Testis (tissue), 3 donors: Measurements from ENCODE around the gene SIX2. TPM values are rescaled to one million over a fixed set of nuclear protein-coding genes. Genes with fewer than 3 reads are reported as not detected.
A peak's percentile ranks its signal among the peaks of the same experiment; 100 is the strongest.

ENCODE experiments used
- DNase-seq: peaks from one replicate; pipeline ENCODE4 v3.0.0-alpha.2; 2019
- H3K27ac ChIP-seq, 2 donors: fragments of 200-600 bp; sonication (generic); one replicate each; pipeline ENCODE4 v1.5.1; 2019
- H3K27me3 ChIP-seq: fragments of 200-600 bp; sonication (generic); one replicate; pipeline ENCODE4 v1.5.1; 2019
- H3K36me3 ChIP-seq: fragments of 200-600 bp; sonication (generic); one replicate; pipeline ENCODE4 v1.5.1; 2017; ENCODE audit warnings: low read depth; ENCODE audit errors: missing control alignments
- H3K4me1 ChIP-seq: fragments of 200-600 bp; sonication (generic); one replicate; pipeline ENCODE4 v1.5.1; 2019
- H3K4me3 ChIP-seq, 2 donors: fragments of 200-600 bp; sonication (generic); one replicate each; pipeline ENCODE4 v1.5.1; 2017 to 2019
- H3K9me3 ChIP-seq: fragments of 200-600 bp; sonication (generic); one replicate; pipeline ENCODE4 v1.5.1; 2017
- POLR2A ChIP-seq: fragments of 450-650 bp; IDR thresholded peaks from one replicate; pipeline ENCODE4 v1.6.1; 2017; ENCODE audit warnings: antibody characterized with exemption, mild to moderate bottlenecking, moderate library complexity
- WGBS, 2 donors: methylation state at CpG; one replicate each; pipeline ENCODE4 v1.1.5; 2018; 5-methylcytosine and 5-hydroxymethylcytosine counted together
- intact Hi-C: fragments of 100-400 bp; cut with DNase I; formaldehyde crosslinking; loops from one replicate; pipeline ENCODE4 v1.15.1; 2023; ENCODE audit warnings: low total_unique reads
- polyA plus RNA-seq: library from polyadenylated mRNA; stranded (reverse); fragments of 350-450 nt; fragmentation: Illumina TruSeq; extraction: RNeasy Lipid Tissue Mini Kit (QIAGEN cat#74804); gene quantifications from one replicate; pipeline ENCODE4 v1.2.3, GENCODE V29; 2014; ENCODE audit warnings: low read depth, low replicate concordance; ENCODE audit not compliant: insufficient read depth
- total RNA-seq, 2 donors: library from RNA; depleted of rRNA; stranded (reverse); fragments of >200 nt; gene quantifications; one replicate each; pipeline ENCODE4 v1.2.3, GENCODE V29; 2016
- TF ChIP-seq, protein P1 (sequence below), 3 experiments: fragments of 450-650 bp in 2 of 3; fragments of 200-600 bp in 1 of 3; sonication (generic) in 1 of 3; IDR thresholded peaks; one replicate each; pipeline ENCODE4 v1.5.1; 2016 to 2019; ENCODE audit warnings: antibody characterized with exemption in 3 of 3, mild to moderate bottlenecking in 2 of 3, moderate library complexity in 1 of 3

SIX2 gene
- total and polyA plus RNA-seq, 3 donors from 2014 or later: 1.1 to 3.2 (median 1.1) TPM

DNA sequence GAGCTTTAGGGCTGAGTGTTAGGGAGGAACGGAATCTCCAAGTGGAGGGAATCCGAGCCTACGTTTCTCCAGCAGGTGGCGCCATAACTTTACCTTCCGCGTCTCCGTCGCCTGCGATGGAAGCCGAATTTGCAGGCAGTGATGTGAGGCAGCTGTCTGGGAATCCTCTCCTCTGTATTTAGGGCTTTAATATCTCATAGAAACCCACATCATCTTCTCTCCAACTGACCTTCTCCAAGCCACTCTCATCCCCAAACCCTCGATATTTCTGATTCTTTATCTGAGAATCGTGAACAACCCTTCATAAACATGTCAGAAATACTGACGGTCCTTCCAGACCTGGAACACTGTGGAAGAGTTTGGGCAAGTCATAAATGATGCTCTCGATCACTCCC, 27.5 kb downstream of the SIX2 start:
- intact Hi-C loops: no loop called here
- H3K4me1 ChIP-seq: no peaks in the 10 kb centered on the region
- peak; percentile 89 for DNase-seq
- H3K4me3 ChIP-seq: no peak overlapping the region
- H3K36me3 ChIP-seq: no peaks in the 10 kb centered on the region
- H3K27ac ChIP-seq: no peak overlapping the region
- WGBS, 2 donors: 5 to 10% methylated on average over 13 to 14 of the region's 14 CpGs
- H3K9me3 ChIP-seq: no peaks in the 10 kb centered on the region
- no peaks in the 10 kb centered on the region for H3K27me3 ChIP-seq
- TF ChIP-seq, protein P1, sequence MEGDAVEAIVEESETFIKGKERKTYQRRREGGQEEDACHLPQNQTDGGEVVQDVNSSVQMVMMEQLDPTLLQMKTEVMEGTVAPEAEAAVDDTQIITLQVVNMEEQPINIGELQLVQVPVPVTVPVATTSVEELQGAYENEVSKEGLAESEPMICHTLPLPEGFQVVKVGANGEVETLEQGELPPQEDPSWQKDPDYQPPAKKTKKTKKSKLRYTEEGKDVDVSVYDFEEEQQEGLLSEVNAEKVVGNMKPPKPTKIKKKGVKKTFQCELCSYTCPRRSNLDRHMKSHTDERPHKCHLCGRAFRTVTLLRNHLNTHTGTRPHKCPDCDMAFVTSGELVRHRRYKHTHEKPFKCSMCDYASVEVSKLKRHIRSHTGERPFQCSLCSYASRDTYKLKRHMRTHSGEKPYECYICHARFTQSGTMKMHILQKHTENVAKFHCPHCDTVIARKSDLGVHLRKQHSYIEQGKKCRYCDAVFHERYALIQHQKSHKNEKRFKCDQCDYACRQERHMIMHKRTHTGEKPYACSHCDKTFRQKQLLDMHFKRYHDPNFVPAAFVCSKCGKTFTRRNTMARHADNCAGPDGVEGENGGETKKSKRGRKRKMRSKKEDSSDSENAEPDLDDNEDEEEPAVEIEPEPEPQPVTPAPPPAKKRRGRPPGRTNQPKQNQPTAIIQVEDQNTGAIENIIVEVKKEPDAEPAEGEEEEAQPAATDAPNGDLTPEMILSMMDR (IDR thresholded peaks at IDR 0.05): peak; percentile 62 to 91 (median 81)
- TF ChIP-seq POLR2A: no peak

DNA sequence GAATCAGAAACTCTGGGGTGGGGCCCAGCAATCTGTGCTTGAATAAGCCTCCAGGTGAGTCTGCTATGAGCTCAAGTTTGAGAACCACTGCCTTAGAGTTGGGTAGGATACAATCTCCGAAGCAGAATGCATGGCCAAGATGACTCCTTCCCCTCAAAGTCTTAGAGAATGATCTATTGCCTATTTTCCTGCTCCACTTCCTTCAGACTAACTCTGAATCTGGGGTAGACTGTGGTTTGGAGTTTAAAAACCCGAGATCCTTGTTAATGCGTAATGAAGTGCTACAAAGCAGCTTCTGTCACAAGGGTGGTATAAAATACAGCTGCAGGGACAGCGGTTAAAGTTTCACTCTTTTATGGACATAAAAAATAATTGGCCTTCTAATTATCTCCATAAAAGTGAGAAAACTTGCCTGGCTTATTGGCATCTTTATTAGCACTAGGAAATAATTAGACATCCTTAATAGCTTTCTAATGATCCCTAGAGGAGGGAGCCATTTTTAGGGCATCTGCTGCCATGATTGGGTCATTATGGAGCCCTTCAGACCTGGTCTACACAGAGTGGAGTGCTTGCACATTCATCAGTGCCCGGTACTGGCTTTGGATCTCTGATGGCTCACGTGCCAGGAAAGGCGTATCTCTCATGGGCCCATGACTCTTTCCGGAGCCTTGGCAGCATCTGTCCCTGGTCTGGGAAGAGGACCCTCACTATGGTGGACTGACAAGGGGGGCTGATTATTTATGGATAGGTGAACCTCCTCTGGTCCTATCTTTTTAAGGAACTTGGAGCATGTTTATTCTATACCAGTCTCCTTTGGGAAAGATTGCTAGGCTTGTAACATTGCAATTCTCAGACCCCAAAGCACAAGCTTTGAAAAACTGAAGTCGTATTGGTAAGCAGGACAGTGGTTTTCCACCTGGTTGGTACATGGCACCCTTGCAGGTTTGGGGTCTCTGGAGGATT, 28.2 kb downstream of the SIX2 start:
- DNase-seq: no peak
- Histone ChIP-seq H3K36me3 (no peaks in the 10 kb centered on the region), H3K4me1 (no peaks in the 10 kb centered on the region), H3K9me3 (no peaks in the 10 kb centered on the region), H3K27ac (no peak overlapping the region), H3K27me3 (no peaks in the 10 kb centered on the region), H3K4me3 (no peak overlapping the region)
- intact Hi-C loops: no loop called here
- TF ChIP-seq, protein P1 (IDR thresholded peaks at IDR 0.05): no peak
- no peak for TF ChIP-seq POLR2A
- 54 to 59% methylated on average over 9 of the region's 9 CpGs for WGBS, 2 donors

DNA sequence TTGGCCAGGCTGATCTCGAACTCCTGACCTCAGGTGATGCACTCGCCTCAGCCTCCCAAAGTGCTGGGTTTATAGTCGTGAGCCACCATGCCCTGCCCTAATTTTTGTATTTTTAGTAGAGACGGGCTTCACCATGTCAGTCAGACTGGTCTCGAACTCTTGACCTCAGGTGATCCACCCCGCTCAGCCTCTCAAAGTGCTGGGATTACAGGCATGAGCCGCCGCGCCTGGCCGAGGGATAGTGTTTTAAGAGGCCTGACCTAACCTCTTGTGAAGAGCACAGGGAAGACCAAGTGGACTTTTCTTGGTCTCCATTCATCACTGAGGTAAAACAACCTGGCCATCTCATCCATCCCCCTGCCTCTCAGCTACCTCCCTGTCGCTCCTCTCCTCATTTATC, 29.7 kb downstream of the SIX2 start:
- no peak for TF ChIP-seq POLR2A
- TF ChIP-seq, protein P1 (IDR thresholded peaks at IDR 0.05): no peak

DNA sequence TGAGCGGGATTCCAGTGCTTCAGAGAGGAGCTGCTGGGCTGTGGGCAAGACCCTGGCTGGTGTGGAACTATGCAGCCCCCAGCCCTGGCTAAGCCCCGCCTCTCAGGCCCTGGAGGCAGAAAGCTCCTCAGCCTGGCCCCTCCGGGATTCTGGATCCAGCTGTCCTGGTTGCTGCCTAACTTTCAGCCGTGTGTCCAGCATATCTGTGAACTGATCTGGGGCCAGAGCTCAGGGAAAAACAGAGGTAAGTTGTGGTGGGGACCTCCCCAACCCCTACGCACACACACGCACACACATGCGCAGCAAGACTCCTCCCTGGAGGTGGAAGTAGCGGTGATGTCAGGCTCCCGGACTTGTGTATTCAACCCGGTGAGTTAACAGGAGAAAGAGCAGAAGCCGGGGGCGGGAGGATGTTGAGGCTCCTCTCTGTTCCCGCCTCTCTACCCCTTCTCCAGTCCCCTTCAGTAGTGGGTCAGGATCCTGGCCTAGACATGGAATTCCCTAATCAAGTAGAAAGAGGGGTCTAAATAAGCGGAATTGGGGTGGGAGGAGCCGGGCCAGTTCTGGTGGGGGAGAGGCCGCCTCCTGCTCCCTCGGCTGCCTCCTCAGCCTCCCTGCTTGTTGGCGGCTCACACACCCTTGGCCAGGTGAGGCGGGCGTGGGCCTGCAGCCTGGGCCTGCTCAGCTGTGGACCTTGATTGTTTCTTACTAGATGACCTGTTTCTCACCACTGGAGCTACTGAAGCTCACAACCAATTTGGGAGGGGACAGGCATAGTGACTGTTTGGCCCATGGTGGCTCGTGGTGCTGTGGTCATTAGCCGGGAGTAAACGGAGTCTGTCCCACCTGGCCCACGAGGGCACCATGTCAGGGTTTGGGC, 33.4 kb downstream of the SIX2 start:
- no peaks in the 10 kb centered on the region for H3K4me1 ChIP-seq
- H3K27me3 ChIP-seq: no peaks in the 10 kb centered on the region
- DNase-seq: peak; percentile 38
- no peak for TF ChIP-seq POLR2A
- TF ChIP-seq, protein P1 (IDR thresholded peaks at IDR 0.05): no peak
- H3K27ac ChIP-seq: no peak overlapping the region
- no peaks in the 10 kb centered on the region for H3K36me3 ChIP-seq
- intact Hi-C loops: loop anchor here (10.0 kb wide), 1 partner anchor 519 kb away; no protein-coding TSS in a partner anchor
- WGBS, 2 donors: 49 to 51% methylated on average over 16 to 24 of the region's 24 CpGs
- H3K4me3 ChIP-seq: peak overlapping the region in 1 of 2 donors; percentile 12
- no peaks in the 10 kb centered on the region for H3K9me3 ChIP-seq

More for the DNA sequence above, 29.7 kb downstream of the SIX2 start:
- Histone ChIP-seq H3K27me3 (no peaks in the 10 kb centered on the region), H3K4me1 (no peaks in the 10 kb centered on the region), H3K36me3 (no peaks in the 10 kb centered on the region), H3K9me3 (no peaks in the 10 kb centered on the region), H3K27ac (no peak overlapping the region), H3K4me3 (no peak overlapping the region)
- 75 to 81% methylated on average over 10 to 11 of the region's 11 CpGs for WGBS, 2 donors
- DNase-seq: no peak
- intact Hi-C loops: loop anchor here (10.0 kb wide), 1 partner anchor 515 kb away; no protein-coding TSS in a partner anchor
